Dendritic cell treated with granulocyte-macrophage colony-stimulating factor and Interleukin-4, amounts not matched to agents 40 ng/mL and 50 ng/mL, for 4 days (primary cell): Measurements from ENCODE around the gene ANKDD1B.
A peak's percentile ranks its signal among the peaks of the same experiment; 100 is the strongest.

ENCODE experiments used
- H3K27ac Mint-ChIP-seq: one replicate; pipeline ENCODE4 v1.8.0; 2022; ENCODE audit warnings: mild to moderate bottlenecking, mixed read lengths
- H3K27me3 Mint-ChIP-seq: one replicate; pipeline ENCODE4 v1.8.0; 2022; ENCODE audit warnings: mild to moderate bottlenecking, mixed read lengths
- H3K36me3 Mint-ChIP-seq: one replicate; pipeline ENCODE4 v1.8.0; 2022; ENCODE audit warnings: low read depth, mixed read lengths
- H3K4me1 Mint-ChIP-seq: one replicate; pipeline ENCODE4 v1.8.0; 2022; ENCODE audit warnings: low read depth, mixed read lengths
- H3K4me3 Mint-ChIP-seq: one replicate; pipeline ENCODE4 v1.8.0; 2022; ENCODE audit warnings: mild to moderate bottlenecking, moderate library complexity, mixed read lengths
- H3K9me3 Mint-ChIP-seq: one replicate; pipeline ENCODE4 v1.8.0; 2022; ENCODE audit warnings: mixed read lengths
- intact Hi-C: fragments of 100-400 bp; cut with micrococcal nuclease; formaldehyde crosslinking; loops from one replicate; pipeline ENCODE4 v1.15.0; 2022

The ANKDD1B gene

GRCh38 chr5:75659791-75660450 lies 48.7 kb downstream of the ANKDD1B start:
- peak overlapping the region; percentile 80 for H3K27ac Mint-ChIP-seq
- intact Hi-C loops: no loop called here

GRCh38 chr5:75660678-75661465 lies 49.6 kb downstream of the ANKDD1B start:
- H3K27me3 Mint-ChIP-seq: no peaks in the 10 kb centered on the region
- H3K9me3 Mint-ChIP-seq: no peaks in the 10 kb centered on the region
- intact Hi-C loops: no loop called here
- peaks cover 34% of the 10 kb centered on the region for H3K4me1 Mint-ChIP-seq
- H3K27ac Mint-ChIP-seq: peak overlapping the region; percentile 80
- H3K4me3 Mint-ChIP-seq: no peak overlapping the region
- H3K36me3 Mint-ChIP-seq: no peaks in the 10 kb centered on the region

More at GRCh38 chr5:75659791-75660450, 48.7 kb downstream of the ANKDD1B start:
- Mint-ChIP-seq H3K9me3 (no peaks in the 10 kb centered on the region), H3K4me1 (peaks cover 27% of the 10 kb centered on the region), H3K4me3 (peak overlapping the region; percentile 17), H3K27me3 (no peaks in the 10 kb centered on the region), H3K36me3 (no peaks in the 10 kb centered on the region)

- intact Hi-C loops: no loop called here
- H3K27ac Mint-ChIP-seq: no peak overlapping the region
- peaks cover 39% of the 10 kb centered on the region for H3K4me1 Mint-ChIP-seq
- no peaks in the 10 kb centered on the region for H3K36me3 Mint-ChIP-seq
- no peak overlapping the region for H3K4me3 Mint-ChIP-seq
- H3K27me3 Mint-ChIP-seq: no peaks in the 10 kb centered on the region
- no peaks in the 10 kb centered on the region for H3K9me3 Mint-ChIP-seq
Observed at GRCh38 chr5:75662061-75662460, 50.8 kb downstream of the ANKDD1B start.

GRCh38 chr5:75663579-75664284 lies 52.5 kb downstream of the ANKDD1B start:
- Mint-ChIP-seq H3K9me3 (no peaks in the 10 kb centered on the region), H3K27me3 (no peaks in the 10 kb centered on the region), H3K36me3 (no peaks in the 10 kb centered on the region), H3K4me1 (peaks cover 52% of the 10 kb centered on the region), H3K27ac (peak overlapping the region; percentile 63), H3K4me3 (no peak overlapping the region)
- intact Hi-C loops: no loop called here

- intact Hi-C loops: loop anchor here (5.0 kb wide), 1 partner anchor 153 kb away; the partner anchor contains the start of genes CERT1 and POLK
- no peaks in the 10 kb centered on the region for H3K36me3 Mint-ChIP-seq
- no peak overlapping the region for H3K4me3 Mint-ChIP-seq
- no peaks in the 10 kb centered on the region for H3K9me3 Mint-ChIP-seq
- H3K27me3 Mint-ChIP-seq: no peaks in the 10 kb centered on the region
- no peak overlapping the region for H3K27ac Mint-ChIP-seq
- peaks cover 51% of the 10 kb centered on the region for H3K4me1 Mint-ChIP-seq
Observed at GRCh38 chr5:75664979-75665378, 53.7 kb downstream of the ANKDD1B start.

GRCh38 chr5:75666801-75667200 lies 55.5 kb downstream of the ANKDD1B start:
- Mint-ChIP-seq H3K27me3 (no peaks in the 10 kb centered on the region), H3K4me1 (peaks cover 41% of the 10 kb centered on the region), H3K4me3 (no peak overlapping the region), H3K36me3 (no peaks in the 10 kb centered on the region), H3K27ac (peak overlapping the region; percentile 25), H3K9me3 (no peaks in the 10 kb centered on the region)
- intact Hi-C loops: loop anchor here (5.0 kb wide), 1 partner anchor 154 kb away; the partner anchor contains the start of genes CERT1 and POLK

GRCh38 chr5:75667586-75667985 lies 56.3 kb downstream of the ANKDD1B start:
- Mint-ChIP-seq H3K36me3 (peaks cover 7% of the 10 kb centered on the region), H3K9me3 (no peaks in the 10 kb centered on the region), H3K4me1 (peaks cover 41% of the 10 kb centered on the region), H3K27me3 (no peaks in the 10 kb centered on the region), H3K27ac (peak overlapping the region; percentile 25), H3K4me3 (no peak overlapping the region)
- intact Hi-C loops: loop anchor here (5.0 kb wide), 1 partner anchor 155 kb away; the partner anchor contains the start of genes CERT1 and POLK

GRCh38 chr5:75668445-75668844 lies 57.2 kb downstream of the ANKDD1B start:
- peaks cover 41% of the 10 kb centered on the region for H3K4me1 Mint-ChIP-seq
- peak overlapping the region; percentile 72 for H3K4me3 Mint-ChIP-seq
- H3K27ac Mint-ChIP-seq: peak overlapping the region; percentile 96
- intact Hi-C loops: loop anchor here (5.0 kb wide), 1 partner anchor 156 kb away; the partner anchor contains the start of genes CERT1 and POLK
- peaks cover 14% of the 10 kb centered on the region for H3K36me3 Mint-ChIP-seq
- no peaks in the 10 kb centered on the region for H3K27me3 Mint-ChIP-seq
- no peaks in the 10 kb centered on the region for H3K9me3 Mint-ChIP-seq

GRCh38 chr5:75668977-75669689 lies 57.9 kb downstream of the ANKDD1B start:
- H3K9me3 Mint-ChIP-seq: no peaks in the 10 kb centered on the region
- H3K4me1 Mint-ChIP-seq: peaks cover 39% of the 10 kb centered on the region
- peaks cover 18% of the 10 kb centered on the region for H3K36me3 Mint-ChIP-seq
- H3K4me3 Mint-ChIP-seq: peak overlapping the region; percentile 72
- intact Hi-C loops: loop anchor here (5.0 kb wide), 1 partner anchor 157 kb away; the partner anchor contains the start of genes CERT1 and POLK
- H3K27me3 Mint-ChIP-seq: no peaks in the 10 kb centered on the region
- peak overlapping the region; percentile 96 for H3K27ac Mint-ChIP-seq

GRCh38 chr5:75670577-75670976 lies 59.3 kb downstream of the ANKDD1B start:
- no peak overlapping the region for H3K4me3 Mint-ChIP-seq
- H3K4me1 Mint-ChIP-seq: peaks cover 29% of the 10 kb centered on the region
- H3K27me3 Mint-ChIP-seq: no peaks in the 10 kb centered on the region
- no peak overlapping the region for H3K27ac Mint-ChIP-seq
- peaks cover 18% of the 10 kb centered on the region for H3K36me3 Mint-ChIP-seq
- intact Hi-C loops: no loop called here
- no peaks in the 10 kb centered on the region for H3K9me3 Mint-ChIP-seq

- intact Hi-C loops: no loop called here
- Mint-ChIP-seq H3K27ac (no peak overlapping the region), H3K4me1 (peaks cover 27% of the 10 kb centered on the region), H3K4me3 (no peak overlapping the region), H3K27me3 (no peaks in the 10 kb centered on the region), H3K36me3 (peaks cover 23% of the 10 kb centered on the region), H3K9me3 (no peaks in the 10 kb centered on the region)
Observed at GRCh38 chr5:75671506-75671905, 60.3 kb downstream of the ANKDD1B start.

- Mint-ChIP-seq H3K27ac (no peak overlapping the region), H3K36me3 (peaks cover 24% of the 10 kb centered on the region), H3K9me3 (no peaks in the 10 kb centered on the region), H3K4me3 (no peak overlapping the region), H3K4me1 (peaks cover 18% of the 10 kb centered on the region), H3K27me3 (no peaks in the 10 kb centered on the region)
- intact Hi-C loops: no loop called here
Observed at GRCh38 chr5:75672616-75673015, 61.4 kb downstream of the ANKDD1B start.

GRCh38 chr5:75675783-75676182 lies 64.5 kb downstream of the ANKDD1B start:
- Mint-ChIP-seq H3K4me1 (peaks cover 9% of the 10 kb centered on the region), H3K36me3 (peaks cover 31% of the 10 kb centered on the region), H3K4me3 (no peak overlapping the region), H3K27me3 (no peaks in the 10 kb centered on the region), H3K27ac (no peak overlapping the region), H3K9me3 (no peaks in the 10 kb centered on the region)
- intact Hi-C loops: no loop called here
